SK-MEL-5 (cell line): Measurements from ENCODE around the gene ACADL. TPM values are rescaled to one million over a fixed set of nuclear protein-coding genes. Genes with fewer than 3 reads are reported as not detected.
"Not testable (repeated sequence)": the region's sequence is repeated elsewhere in the genome, so short reads cannot be mapped to it uniquely, and the experiment has no call there.

Experiments used
- DNase-seq: peaks from one replicate; pipeline ENCODE4 v3.0.0-alpha.2; 2016; ENCODE audit warnings: low read depth, low spot score
- in situ Hi-C: cut with HindIII; loops from 2 replicates; pipeline ENCODE4 v1.10.0; 2016; ENCODE audit warnings: low sequenced_read_pairs, high pct_unique_total_duplicates, low pct_unique_long_range_greater_than_20kb
- total RNA-seq: library from RNA; depleted of rRNA; stranded (reverse); fragments of >200 nt; shearing (Covaris generic); gene quantifications from 2 replicates; pipeline ENCODE4 v1.2.3, GENCODE V29; 2014

Gene ACADL
- total RNA-seq, 1 experiment from 2014 or later: not detected

DNA sequence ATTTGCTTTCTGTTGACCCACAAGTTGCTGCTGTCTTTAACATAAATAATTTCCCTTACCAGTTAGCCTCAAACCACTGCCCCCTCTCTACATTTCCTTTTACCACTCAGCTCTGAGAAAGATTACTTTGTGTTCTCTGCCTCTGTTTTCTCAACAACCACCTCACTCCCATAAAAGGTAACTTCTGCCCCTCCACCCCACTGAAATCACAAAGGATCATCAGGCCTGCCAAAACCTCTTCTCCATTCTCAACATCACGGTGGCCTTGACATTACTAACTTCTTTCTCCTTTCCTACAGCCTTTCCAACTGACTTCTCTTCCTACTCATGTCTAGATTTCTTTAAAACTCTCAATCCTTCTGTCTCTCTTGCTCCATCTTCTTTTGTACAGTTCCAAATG, 10.1 kb downstream of the ACADL start:
- no peak for DNase-seq
- in situ Hi-C loops: no loop called here

DNA sequence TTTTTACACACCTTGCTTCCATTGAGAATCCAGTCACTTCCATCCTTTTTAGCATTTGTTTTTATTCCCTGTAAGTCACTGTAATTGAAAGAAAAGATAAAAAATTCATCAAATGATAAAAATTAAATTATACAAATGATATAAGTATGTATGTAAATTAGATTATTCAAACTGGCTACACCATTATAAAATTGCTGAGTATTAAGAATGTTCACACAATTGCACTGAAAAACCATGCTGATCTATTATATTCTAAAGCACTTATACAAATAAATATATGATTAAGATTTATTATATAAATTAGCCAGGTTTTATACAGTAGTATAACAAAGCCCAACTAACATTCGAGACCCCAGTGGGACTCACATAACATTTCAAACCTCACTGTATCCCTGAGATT, 15.1 kb downstream of the ACADL start:
- no peak for DNase-seq
- in situ Hi-C loops: no loop called here

DNA sequence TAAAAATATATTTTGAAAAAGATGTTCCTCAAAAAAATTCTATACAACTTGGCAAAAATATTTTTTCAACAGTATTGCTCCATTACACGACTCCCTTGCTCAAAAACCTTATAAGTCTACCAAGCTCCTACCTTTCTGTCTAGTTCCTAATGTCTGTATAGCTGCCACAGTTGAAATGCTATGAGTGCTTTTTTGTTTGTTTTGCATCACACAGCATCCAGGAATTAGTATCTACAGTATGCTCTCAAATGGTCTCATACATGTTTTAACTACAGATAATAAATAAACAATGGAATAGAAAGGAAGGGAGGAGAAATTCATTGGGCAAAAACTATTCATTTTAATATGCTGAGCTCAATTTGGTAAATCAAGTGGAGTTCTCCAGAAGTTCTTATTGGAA, 17.3 kb downstream of the ACADL start:
- in situ Hi-C loops: no loop called here
- no peak for DNase-seq

GRCh38 chr2:210203558-210203957, 21.7 kb downstream of the ACADL start:
- in situ Hi-C loops: no loop called here
- DNase-seq: no peak

GRCh38 chr2:210203147-210203546, 22.1 kb downstream of the ACADL start:
- in situ Hi-C loops: no loop called here
- no peak for DNase-seq

- DNase-seq: no peak
These were observed 25.4 kb downstream of the ACADL start for GRCh38 chr2:210199854-210200253.

DNA sequence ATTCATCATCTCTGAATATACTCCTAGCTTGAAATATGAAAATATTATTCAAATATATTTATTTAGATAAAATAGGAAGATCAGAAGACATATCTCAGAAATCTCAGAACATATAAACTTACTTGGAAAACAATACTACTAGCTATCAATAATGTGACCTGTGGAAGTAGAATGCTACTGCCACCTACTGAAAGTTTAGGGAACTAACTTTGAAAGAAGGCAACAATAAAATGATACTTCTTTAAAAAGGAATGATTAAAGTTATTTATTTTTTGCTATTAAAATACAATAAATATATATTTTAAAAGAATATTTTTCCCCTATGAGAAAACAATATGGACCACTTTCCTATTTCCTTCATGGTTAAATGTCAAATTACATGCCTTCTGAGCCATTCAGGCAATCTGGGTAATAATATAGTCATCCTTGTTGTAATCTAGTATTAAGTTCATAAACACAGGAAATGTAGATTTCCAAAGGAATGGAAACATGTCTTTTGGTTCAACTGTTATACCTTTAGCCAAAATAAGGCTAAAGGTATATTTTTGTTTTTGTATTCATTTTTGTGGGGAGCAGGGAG, 26.0 kb downstream of the ACADL start:
- in situ Hi-C loops: no loop called here
- peak; percentile 50 for DNase-seq

More at GRCh38 chr2:210199854-210200253, 25.4 kb downstream of the ACADL start:
- in situ Hi-C loops: no loop called here

DNA sequence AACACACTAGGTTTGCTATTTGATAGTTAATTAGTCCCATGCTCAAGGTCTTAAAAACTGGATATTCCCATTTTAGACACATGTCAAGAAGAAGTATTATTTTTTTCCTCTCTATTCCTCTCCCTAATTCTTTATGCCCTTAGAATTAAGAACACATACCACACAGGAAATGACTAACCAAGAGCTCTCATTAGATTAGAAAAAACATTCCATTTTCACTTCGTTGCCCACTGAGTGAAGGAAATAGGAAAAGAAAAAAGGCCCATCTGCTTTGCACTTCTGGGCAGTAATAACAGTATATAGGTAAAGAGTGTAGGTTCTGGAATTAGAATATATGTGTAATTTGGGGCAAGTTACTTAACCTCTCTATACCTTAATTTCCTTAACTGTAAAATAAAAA, 26.9 kb downstream of the ACADL start:
- no peak for DNase-seq
- in situ Hi-C loops: no loop called here

GRCh38 chr2:210197720-210198119, 27.5 kb downstream of the ACADL start:
- in situ Hi-C loops: no loop called here

GRCh38 chr2:210195101-210195852, 30.0 kb downstream of the ACADL start:
- in situ Hi-C loops: no loop called here
- peak; percentile 61 for DNase-seq

More at GRCh38 chr2:210197720-210198119, 27.5 kb downstream of the ACADL start:
- DNase-seq: no peak

DNA sequence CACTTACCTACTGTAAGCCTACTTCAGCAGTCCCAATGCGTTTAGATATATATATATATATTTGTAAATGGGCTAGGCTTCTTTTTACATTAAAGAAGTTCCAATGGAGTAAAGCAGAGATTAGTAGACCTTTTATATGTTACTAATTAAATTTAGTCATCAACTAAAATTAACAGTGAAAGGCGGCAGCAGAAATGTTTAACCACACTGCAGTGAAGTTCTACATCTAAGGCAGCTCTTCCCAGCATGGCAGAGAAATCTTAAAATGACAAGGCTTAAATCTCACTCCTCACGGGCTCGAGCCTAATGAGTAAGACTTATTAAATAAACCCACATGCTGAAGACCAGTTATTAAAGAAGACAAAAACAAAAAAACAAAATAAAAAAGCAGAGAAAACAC, 34.9 kb downstream of the ACADL start:
- no peak for DNase-seq
- in situ Hi-C loops: no loop called here

DNA sequence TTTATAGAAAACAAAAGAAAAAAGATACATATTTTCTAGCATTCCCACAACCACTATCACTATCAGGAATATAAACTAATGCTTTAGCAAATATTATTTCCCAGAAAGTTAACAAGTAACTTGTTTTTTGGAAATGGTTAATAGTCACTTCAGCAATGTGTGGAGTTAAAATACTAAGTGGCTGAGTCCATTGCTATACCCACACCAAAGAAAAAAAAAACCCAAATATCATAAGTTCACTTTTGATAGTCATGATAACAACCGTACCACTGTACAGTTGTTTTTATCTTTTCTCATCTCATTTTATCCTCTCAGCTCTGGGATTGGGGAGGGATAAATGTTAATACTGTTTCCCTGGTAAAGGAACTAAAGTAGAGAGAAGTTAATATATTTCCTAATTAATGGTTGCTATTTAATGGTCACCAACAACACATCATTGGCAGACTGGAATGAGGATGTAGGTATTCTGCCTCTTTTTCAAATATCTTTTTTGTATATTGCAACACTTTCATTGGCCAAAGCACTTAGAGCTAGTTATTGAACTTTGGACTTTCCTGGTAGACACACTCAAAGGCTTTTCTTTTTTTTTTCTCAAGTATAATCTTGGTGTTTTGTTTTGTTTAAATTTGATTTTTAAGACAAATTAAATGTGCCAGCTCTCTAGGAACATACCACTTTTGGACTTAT, 35.7 kb downstream of the ACADL start:
- in situ Hi-C loops: no loop called here
- no peak for DNase-seq

- in situ Hi-C loops: no loop called here
- DNase-seq: no peak
These were observed 36.5 kb downstream of the ACADL start for GRCh38 chr2:210188755-210189154.

- in situ Hi-C loops: no loop called here
- no peak for DNase-seq
These were observed 37.1 kb downstream of the ACADL start for GRCh38 chr2:210188190-210188589.

GRCh38 chr2:210183936-210184335, 41.3 kb downstream of the ACADL start:
- DNase-seq, in situ Hi-C loops: not testable (repeated sequence)

GRCh38 chr2:210181606-210182088, 43.6 kb downstream of the ACADL start:
- in situ Hi-C loops, DNase-seq: not testable (repeated sequence)

DNA sequence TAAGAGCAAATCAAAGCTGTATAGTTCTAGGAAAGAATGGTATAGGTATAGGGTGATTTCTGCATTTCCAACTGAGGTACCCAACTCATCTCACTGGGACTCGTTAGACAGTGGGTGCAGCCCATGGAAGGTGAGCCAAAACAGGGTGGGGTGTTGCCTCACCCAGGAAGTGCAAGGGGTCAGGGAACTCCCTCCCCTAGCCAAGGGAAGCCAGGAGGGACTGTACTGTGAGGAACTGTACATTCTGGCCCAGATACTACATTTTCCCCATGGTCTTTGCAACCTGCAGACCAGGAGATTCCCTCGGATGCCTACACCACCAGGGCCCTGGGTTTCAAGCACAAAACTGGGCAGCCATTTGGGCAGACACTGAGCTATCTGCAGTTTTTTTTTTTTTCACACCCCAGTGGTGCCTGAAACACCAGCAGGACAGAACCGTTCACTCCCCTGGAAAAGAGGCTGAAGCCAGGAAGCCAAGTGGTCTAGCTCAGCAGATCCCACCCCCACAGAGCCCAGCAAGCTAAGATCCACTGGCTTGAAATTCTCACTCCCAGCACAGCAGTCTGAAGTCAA, 44.1 kb downstream of the ACADL start:
- in situ Hi-C loops, DNase-seq: not testable (repeated sequence)

DNA sequence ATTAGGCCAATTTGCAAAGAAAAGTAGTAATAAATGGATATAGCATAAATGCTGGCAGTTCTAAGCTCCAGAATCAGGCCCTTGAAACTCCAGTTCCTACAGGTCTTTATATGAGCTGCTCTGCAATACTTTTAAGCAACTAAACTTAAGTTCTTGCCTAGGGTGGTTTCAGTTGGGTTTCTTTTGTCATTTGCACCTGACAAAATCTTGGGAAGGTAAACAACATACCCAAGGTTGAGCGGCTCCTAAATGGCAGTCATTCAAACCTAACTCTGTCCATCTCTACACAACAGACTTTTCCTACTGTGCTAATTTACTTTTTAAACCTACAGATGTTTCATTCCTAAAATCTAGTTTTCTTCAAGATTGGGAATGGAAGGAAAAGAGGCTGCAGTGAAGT, 44.8 kb downstream of the ACADL start:
- in situ Hi-C loops: no loop called here
- DNase-seq: no peak
